Measurements from ENCODE around the gene SYNGR3.

SYNGR3 gene

GRCh38 chr16:1980030-1980769, 9.6 kb upstream of the SYNGR3 start:
- Mint-ChIP-seq H3K4me1 (peaks cover 45% of the 10 kb centered on the region), H3K4me3 (no peak overlapping the region), H3K27me3 (peaks cover 49% of the 10 kb centered on the region), H3K9me3 (no peaks in the 10 kb centered on the region), H3K27ac (no peak overlapping the region), H3K36me3 (peaks cover 36% of the 10 kb centered on the region)
- no peak for ATAC-seq

GRCh38 chr16:1980770-1981087, 9.0 kb upstream of the SYNGR3 start:
- H3K4me3 Mint-ChIP-seq: no peak overlapping the region
- peaks cover 48% of the 10 kb centered on the region for H3K27me3 Mint-ChIP-seq
- peaks cover 32% of the 10 kb centered on the region for H3K36me3 Mint-ChIP-seq
- no peak for ATAC-seq
- H3K27ac Mint-ChIP-seq: no peak overlapping the region
- H3K4me1 Mint-ChIP-seq: peaks cover 50% of the 10 kb centered on the region
- no peaks in the 10 kb centered on the region for H3K9me3 Mint-ChIP-seq

GRCh38 chr16:1981398-1981836, 8.4 kb upstream of the SYNGR3 start, which contains the start of gene NOXO1:
Gene NOXO1 (minus strand): TSS chr16:1981469. CDS start chr16:1981179, 290 bp downstream.
- H3K27ac Mint-ChIP-seq: no peak within 1 kb of the TSS
- no peak within 1 kb of the TSS for H3K4me3 Mint-ChIP-seq
- H3K27me3 Mint-ChIP-seq: peaks cover 42% of the 10 kb centered on the region
- peak; percentile 25 for ATAC-seq
- H3K36me3 Mint-ChIP-seq: peaks cover 30% of the 10 kb centered on the region
- H3K4me1 Mint-ChIP-seq: peaks cover 56% of the 10 kb centered on the region
- no peaks in the 10 kb centered on the region for H3K9me3 Mint-ChIP-seq

- ATAC-seq: no peak
- no peak overlapping the region for H3K4me3 Mint-ChIP-seq
- peaks cover 62% of the 10 kb centered on the region for H3K4me1 Mint-ChIP-seq
- H3K36me3 Mint-ChIP-seq: peaks cover 30% of the 10 kb centered on the region
- H3K9me3 Mint-ChIP-seq: no peaks in the 10 kb centered on the region
- peaks cover 41% of the 10 kb centered on the region for H3K27me3 Mint-ChIP-seq
- H3K27ac Mint-ChIP-seq: no peak overlapping the region
These were observed 7.7 kb upstream of the SYNGR3 start for GRCh38 chr16:1982013-1982433.

DNA sequence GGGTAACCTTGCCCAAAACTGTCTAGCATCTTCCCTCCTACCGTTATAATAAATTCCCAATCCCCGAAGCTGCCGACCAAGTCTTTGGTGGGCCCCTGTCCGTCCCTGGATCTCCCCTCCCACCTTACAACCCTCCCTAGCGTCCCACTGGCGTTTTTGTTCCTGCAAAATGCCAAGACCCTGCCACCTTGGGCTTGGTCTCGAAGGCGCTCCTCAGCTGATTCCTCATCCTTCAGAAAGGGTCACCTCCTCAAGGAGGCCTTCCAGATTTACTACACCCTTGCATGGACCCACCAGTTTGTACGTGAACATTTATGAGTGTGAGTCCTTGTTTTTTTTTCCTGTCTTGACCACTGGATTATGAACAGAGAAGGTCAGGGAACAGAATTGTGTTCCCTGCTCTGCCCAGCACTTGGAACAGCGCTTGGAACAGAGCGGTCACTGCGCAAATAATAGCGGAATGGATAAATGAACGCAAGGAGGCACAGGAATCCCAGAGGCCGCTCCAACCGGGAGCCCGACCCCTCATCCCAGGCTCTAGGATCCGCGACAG, 6.7 kb upstream of the SYNGR3 start:
- peak overlapping the region; percentile 72 for H3K27ac Mint-ChIP-seq
- ATAC-seq: no peak

GRCh38 chr16:1983544-1984346, 6.0 kb upstream of the SYNGR3 start, which contains the start of gene GFER:
Gene GFER (plus strand): TSS chr16:1984193. CDS start chr16:1984219, 26 bp downstream.
- Mint-ChIP-seq H3K4me1 (peaks cover 63% of the 10 kb centered on the region), H3K27ac (peak within 1 kb of the TSS; percentile 72), H3K4me3 (peak within 1 kb of the TSS; percentile 78), H3K27me3 (peaks cover 36% of the 10 kb centered on the region), H3K36me3 (peaks cover 21% of the 10 kb centered on the region), H3K9me3 (no peaks in the 10 kb centered on the region)
- peak; percentile 93 for ATAC-seq

More for the DNA sequence above, 6.7 kb upstream of the SYNGR3 start:
- Mint-ChIP-seq H3K27me3 (peaks cover 41% of the 10 kb centered on the region), H3K36me3 (peaks cover 26% of the 10 kb centered on the region), H3K4me3 (peak overlapping the region; percentile 27), H3K9me3 (no peaks in the 10 kb centered on the region), H3K4me1 (peaks cover 63% of the 10 kb centered on the region)

DNA sequence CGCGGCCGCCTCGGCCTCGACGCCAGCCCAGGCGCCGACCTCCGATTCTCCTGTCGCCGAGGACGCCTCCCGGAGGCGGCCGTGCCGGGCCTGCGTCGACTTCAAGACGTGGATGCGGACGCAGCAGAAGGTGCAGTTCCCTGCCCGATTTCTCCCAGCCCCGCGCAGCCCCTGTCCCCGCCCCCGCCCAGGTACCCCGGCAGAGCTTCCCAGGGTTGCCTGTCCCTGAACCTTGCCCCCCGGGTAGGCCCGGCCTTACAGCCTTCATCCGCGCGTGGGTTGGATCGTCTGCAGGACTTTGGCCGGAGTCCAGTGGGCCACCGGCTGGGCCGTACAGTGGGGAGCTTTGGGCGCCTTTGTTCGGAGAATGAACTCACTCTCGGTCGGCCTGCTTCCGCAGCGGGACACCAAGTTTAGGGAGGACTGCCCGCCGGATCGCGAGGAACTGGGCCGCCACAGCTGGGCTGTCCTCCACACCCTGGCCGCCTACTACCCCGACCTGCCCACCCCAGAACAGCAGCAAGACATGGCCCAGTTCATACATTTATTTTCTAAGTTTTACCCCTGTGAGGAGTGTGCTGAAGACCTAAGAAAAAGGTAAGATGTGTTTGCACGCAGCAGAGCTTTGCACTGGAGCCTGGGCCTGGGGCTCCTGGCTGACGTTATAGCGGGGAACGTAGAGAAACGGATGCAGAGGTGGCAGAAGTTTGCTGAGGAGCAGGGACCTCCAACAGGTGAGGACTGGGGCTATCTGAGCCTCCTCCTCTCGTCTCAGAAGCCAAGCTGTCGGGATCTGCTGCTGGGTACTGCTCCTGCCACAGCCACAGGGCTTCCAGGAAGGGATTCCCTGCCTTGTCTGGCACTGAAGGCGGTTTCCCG, 5.2 kb upstream of the SYNGR3 start:
- Mint-ChIP-seq H3K27ac (peak overlapping the region; percentile 72), H3K36me3 (peaks cover 18% of the 10 kb centered on the region), H3K4me1 (peaks cover 65% of the 10 kb centered on the region), H3K9me3 (no peaks in the 10 kb centered on the region), H3K4me3 (peak overlapping the region; percentile 78), H3K27me3 (peaks cover 32% of the 10 kb centered on the region)
- ATAC-seq: peak; percentile 6

- H3K4me1 Mint-ChIP-seq: peaks cover 60% of the 10 kb centered on the region
- H3K4me3 Mint-ChIP-seq: peak overlapping the region; percentile 78
- H3K36me3 Mint-ChIP-seq: peaks cover 18% of the 10 kb centered on the region
- H3K9me3 Mint-ChIP-seq: no peaks in the 10 kb centered on the region
- peak overlapping the region; percentile 72 for H3K27ac Mint-ChIP-seq
- H3K27me3 Mint-ChIP-seq: peaks cover 27% of the 10 kb centered on the region
- ATAC-seq: no peak
These were observed 4.2 kb upstream of the SYNGR3 start for GRCh38 chr16:1985466-1986150.

GRCh38 chr16:1987198-1987597, 2.6 kb upstream of the SYNGR3 start:
- no peak for ATAC-seq
- Mint-ChIP-seq H3K27me3 (peaks cover 12% of the 10 kb centered on the region), H3K36me3 (peaks cover 18% of the 10 kb centered on the region), H3K4me1 (peaks cover 56% of the 10 kb centered on the region), H3K27ac (peak overlapping the region; percentile 12), H3K9me3 (no peaks in the 10 kb centered on the region), H3K4me3 (no peak overlapping the region)

DNA sequence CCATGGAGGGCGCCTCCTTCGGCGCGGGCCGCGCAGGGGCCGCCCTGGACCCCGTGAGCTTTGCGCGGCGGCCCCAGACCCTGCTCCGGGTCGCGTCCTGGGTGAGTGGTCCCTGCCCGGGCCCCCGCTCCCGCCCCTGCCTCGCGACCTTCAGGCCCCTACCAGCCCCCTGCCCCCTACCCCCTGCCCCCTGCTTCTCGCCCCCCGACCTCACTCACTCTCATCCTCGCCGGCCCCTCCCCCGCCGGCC, 256 bp downstream of the SYNGR3 start:
- Mint-ChIP-seq H3K9me3 (no peaks in the 10 kb centered on the region), H3K27me3 (no peaks in the 10 kb centered on the region), H3K4me1 (peaks cover 52% of the 10 kb centered on the region), H3K27ac (peak overlapping the region; percentile 95), H3K4me3 (peak overlapping the region; percentile 91), H3K36me3 (peaks cover 18% of the 10 kb centered on the region)
- no peak for ATAC-seq

DNA sequence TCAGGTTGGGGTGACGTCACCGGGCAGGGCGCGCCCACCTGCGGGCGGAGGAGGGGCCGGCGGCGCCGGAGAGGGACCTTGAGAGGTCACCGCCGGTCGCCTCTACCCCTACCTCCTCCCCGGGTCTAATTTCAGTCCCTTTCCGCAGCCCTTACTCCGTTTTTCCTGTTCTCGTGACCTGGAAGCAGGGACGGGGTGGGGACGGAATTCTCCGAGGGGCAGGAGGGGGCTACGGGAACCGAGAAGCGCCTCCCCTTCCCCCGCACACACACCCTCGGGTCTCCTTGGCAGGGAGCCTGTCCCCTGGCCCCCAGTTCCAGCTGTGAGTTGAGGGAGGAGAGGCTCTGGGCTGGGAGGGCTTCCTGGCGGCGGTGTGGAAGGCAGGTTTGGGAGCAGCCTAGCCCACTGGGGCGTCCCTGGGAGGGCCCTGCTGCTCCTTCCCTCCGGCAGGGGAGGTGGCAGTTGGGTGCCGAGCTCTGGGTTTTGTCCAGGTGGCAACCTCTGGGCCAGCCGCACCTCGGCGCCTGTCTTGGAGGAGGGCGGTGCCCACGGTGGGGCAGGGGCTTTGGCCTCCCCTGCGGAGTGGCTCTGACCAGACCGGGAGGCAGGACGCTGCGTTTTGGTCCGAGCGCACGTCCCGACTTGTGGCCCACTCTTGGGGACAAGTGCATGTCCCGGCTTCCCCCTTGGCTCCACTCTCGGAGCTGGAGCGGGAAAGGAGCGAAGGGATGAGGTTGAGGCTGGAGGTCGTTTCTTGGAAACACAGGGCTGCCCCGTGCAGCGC, 773 bp downstream of the SYNGR3 start:
- H3K27ac Mint-ChIP-seq: peak overlapping the region; percentile 95
- no peaks in the 10 kb centered on the region for H3K27me3 Mint-ChIP-seq
- H3K9me3 Mint-ChIP-seq: no peaks in the 10 kb centered on the region
- H3K36me3 Mint-ChIP-seq: peaks cover 22% of the 10 kb centered on the region
- H3K4me3 Mint-ChIP-seq: peak overlapping the region; percentile 91
- peak; percentile 28 for ATAC-seq
- H3K4me1 Mint-ChIP-seq: peaks cover 47% of the 10 kb centered on the region

- no peaks in the 10 kb centered on the region for H3K9me3 Mint-ChIP-seq
- H3K4me3 Mint-ChIP-seq: peak overlapping the region; percentile 91
- no peaks in the 10 kb centered on the region for H3K27me3 Mint-ChIP-seq
- H3K27ac Mint-ChIP-seq: peak overlapping the region; percentile 95
- peak; percentile 84 for ATAC-seq
- H3K4me1 Mint-ChIP-seq: peaks cover 42% of the 10 kb centered on the region
- H3K36me3 Mint-ChIP-seq: peaks cover 26% of the 10 kb centered on the region
These were observed 1.4 kb downstream of the SYNGR3 start for GRCh38 chr16:1991135-1991551.

DNA sequence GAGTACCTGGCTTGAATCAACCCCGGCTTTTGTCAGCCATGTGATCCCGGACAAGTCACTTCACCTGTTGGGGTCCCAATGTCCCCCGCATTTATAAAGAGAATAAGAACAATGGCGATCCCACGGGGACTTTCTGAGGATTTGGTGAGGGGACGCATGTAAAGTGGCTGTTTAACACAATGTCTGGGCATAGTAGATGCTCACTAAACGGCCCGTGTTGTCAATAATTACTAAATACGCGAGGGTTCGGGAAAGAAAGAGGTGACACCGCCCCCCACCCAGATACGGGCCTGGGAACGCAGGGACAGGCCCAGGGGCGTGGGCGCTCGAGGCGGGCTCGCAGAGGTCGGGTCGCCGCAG, 1.8 kb downstream of the SYNGR3 start:
- Mint-ChIP-seq H3K36me3 (peaks cover 23% of the 10 kb centered on the region), H3K4me1 (peaks cover 38% of the 10 kb centered on the region), H3K27ac (peak overlapping the region; percentile 95), H3K9me3 (no peaks in the 10 kb centered on the region), H3K27me3 (no peaks in the 10 kb centered on the region), H3K4me3 (peak overlapping the region; percentile 91)
- no peak for ATAC-seq
